G401.6 (cell line): Measurements from ENCODE around the gene AEBP1.

ENCODE experiments used
- FAIRE-seq: peaks from 2 replicates; lab custom pipeline; 2012; peaks lifted over from hg19 to GRCh38; lab: Jason Lieb, UNC

Gene AEBP1

GRCh38 chr7:44144426-44144967 is 40.4 kb downstream of the AEBP1 start:
- FAIRE-seq, result no peak

- FAIRE-seq, result no peak
Observed at GRCh38 chr7:44144968-44145478, 40.9 kb downstream of the AEBP1 start.

- no peak for FAIRE-seq
Observed at GRCh38 chr7:44145479-44145968, 41.4 kb downstream of the AEBP1 start.

GRCh38 chr7:44145969-44146911 is 42.1 kb downstream of the AEBP1 start:
- no peak for FAIRE-seq

GRCh38 chr7:44147026-44147991 is 43.2 kb downstream of the AEBP1 start:
- FAIRE-seq, result no peak

GRCh38 chr7:44148166-44148565 is 44.0 kb downstream of the AEBP1 start:
- FAIRE-seq, result no peak

- FAIRE-seq, result no peak
Observed at GRCh38 chr7:44148961-44149536, 44.9 kb downstream of the AEBP1 start.

- FAIRE-seq, result no peak
Observed at GRCh38 chr7:44149571-44150465, 45.7 kb downstream of the AEBP1 start.

GRCh38 chr7:44150466-44150832 is 46.3 kb downstream of the AEBP1 start:
- FAIRE-seq, result no peak

GRCh38 chr7:44150966-44151941 is 47.1 kb downstream of the AEBP1 start:
- no peak for FAIRE-seq

GRCh38 chr7:44151956-44152355 is 47.8 kb downstream of the AEBP1 start:
- FAIRE-seq, result no peak

- no peak for FAIRE-seq
Observed at GRCh38 chr7:44152971-44153947, 49.1 kb downstream of the AEBP1 start.

GRCh38 chr7:44153948-44154335 is 49.8 kb downstream of the AEBP1 start:
- no peak for FAIRE-seq

GRCh38 chr7:44154703-44155102 is 50.6 kb downstream of the AEBP1 start:
- FAIRE-seq, result no peak

- FAIRE-seq, result no peak
Observed at GRCh38 chr7:44155191-44156185, 51.3 kb downstream of the AEBP1 start.

GRCh38 chr7:44156453-44157010 is 52.4 kb downstream of the AEBP1 start:
- FAIRE-seq, result no peak
